Activated naive CD4-positive, alpha-beta T cell treated with anti-CD3 and anti-CD28 coated beads, Interleukin-2, amount 50 U/mL, for 72 hours (primary cell): ENCODE results near the gene CCDC171. TPM values are rescaled to one million over a fixed set of nuclear protein-coding genes. Genes with fewer than 3 reads are reported as not detected.
"Not testable (repeated sequence)": the region's sequence is repeated elsewhere in the genome, so short reads cannot be mapped to it uniquely, and the experiment has no call there.

Experiments used
- ATAC-seq, 2 donors: fragments of 150-1000 bp; cut with Tn5 transposase; 2 replicates each; pipeline ENCODE4 v1.10.0; 2021; ENCODE audit warnings: mild to moderate bottlenecking in 2 of 2, moderate library complexity in 2 of 2
- DNase-seq, 2 donors: peaks; one replicate each; pipeline ENCODE4 v3.0.0; 2021 to 2022; ENCODE audit warnings: low spot score in 2 of 2
- H3K27ac Mint-ChIP-seq, 2 donors: one replicate each; pipeline ENCODE4 v1.8.0; 2022; ENCODE audit warnings: mild to moderate bottlenecking in 2 of 2, mixed read lengths in 2 of 2
- H3K36me3 Mint-ChIP-seq, 2 donors: one replicate each; pipeline ENCODE4 v1.8.0; 2022; ENCODE audit warnings: mixed read lengths in 2 of 2
- H3K9me3 Mint-ChIP-seq, 2 donors: one replicate each; pipeline ENCODE4 v1.8.0; 2022; ENCODE audit warnings: mixed read lengths in 2 of 2
- total RNA-seq, 2 donors: library from RNA; stranded (reverse); gene quantifications; one replicate each; pipeline ENCODE4 v1.2.3, GENCODE V29; 2022

The CCDC171 gene
- total RNA-seq, 2 donors from 2014 or later = 4.1 to 5.8 TPM

- Mint-ChIP-seq H3K36me3 (no peaks in the 10 kb centered on the region), H3K27ac (no peak overlapping the region), H3K9me3 (no peaks in the 10 kb centered on the region)
- ATAC-seq = no peak
- DNase-seq = no peak
Measured at GRCh38 chr9:15764131-15764530, 211.3 kb downstream of the CCDC171 start.

- no peaks in the 10 kb centered on the region for H3K36me3 Mint-ChIP-seq
- DNase-seq = no peak
- no peak overlapping the region for H3K27ac Mint-ChIP-seq
- no peak for ATAC-seq
- no peaks in the 10 kb centered on the region for H3K9me3 Mint-ChIP-seq
Measured at GRCh38 chr9:15769547-15769946, 216.7 kb downstream of the CCDC171 start.

GRCh38 chr9:15778861-15779260 is 226.0 kb downstream of the CCDC171 start:
- no peak for ATAC-seq
- DNase-seq = no peak
- Mint-ChIP-seq H3K27ac (no peak overlapping the region), H3K36me3 (no peaks in the 10 kb centered on the region), H3K9me3 (no peaks in the 10 kb centered on the region)

GRCh38 chr9:15782106-15782505 is 229.3 kb downstream of the CCDC171 start:
- no peak overlapping the region for H3K27ac Mint-ChIP-seq
- DNase-seq = no peak
- no peak for ATAC-seq
- no peaks in the 10 kb centered on the region for H3K36me3 Mint-ChIP-seq
- H3K9me3 Mint-ChIP-seq = no peaks in the 10 kb centered on the region

GRCh38 chr9:15785584-15785983 is 232.7 kb downstream of the CCDC171 start:
- no peak for DNase-seq
- Mint-ChIP-seq H3K9me3 (no peaks in the 10 kb centered on the region), H3K36me3 (no peaks in the 10 kb centered on the region), H3K27ac (no peak overlapping the region)
- peak in 1 of 2 donors; percentile 61 for ATAC-seq

- Mint-ChIP-seq H3K36me3 (no peaks in the 10 kb centered on the region), H3K9me3 (no peaks in the 10 kb centered on the region), H3K27ac (no peak overlapping the region)
- DNase-seq (no peak), ATAC-seq (no peak)
Measured at GRCh38 chr9:15786616-15787015, 233.8 kb downstream of the CCDC171 start.

GRCh38 chr9:15810219-15810899 is 257.5 kb downstream of the CCDC171 start:
- not testable (repeated sequence) for H3K27ac Mint-ChIP-seq, ATAC-seq, DNase-seq
- Mint-ChIP-seq H3K9me3 (peaks cover 18 to 20% of the 10 kb centered on the region in 2 donors), H3K36me3 (peaks cover 0 to 20% of the 10 kb centered on the region in 2 donors)

- no peak for ATAC-seq
- H3K36me3 Mint-ChIP-seq = peaks cover 0 to 15% of the 10 kb centered on the region in 2 donors
- DNase-seq = no peak
- no peak overlapping the region for H3K27ac Mint-ChIP-seq
- peaks cover 4 to 5% of the 10 kb centered on the region in 2 donors for H3K9me3 Mint-ChIP-seq
Measured at GRCh38 chr9:15813076-15813475, 260.2 kb downstream of the CCDC171 start.

GRCh38 chr9:15824310-15824709 is 271.5 kb downstream of the CCDC171 start:
- ATAC-seq (no peak), DNase-seq (no peak)
- H3K36me3 Mint-ChIP-seq = no peaks in the 10 kb centered on the region
- no peaks in the 10 kb centered on the region for H3K9me3 Mint-ChIP-seq
- no peak overlapping the region for H3K27ac Mint-ChIP-seq

GRCh38 chr9:15831384-15831783 is 278.5 kb downstream of the CCDC171 start:
- DNase-seq = no peak
- Mint-ChIP-seq H3K27ac (no peak overlapping the region), H3K9me3 (no peaks in the 10 kb centered on the region), H3K36me3 (no peaks in the 10 kb centered on the region)
- ATAC-seq = no peak

- H3K27ac Mint-ChIP-seq = no peak overlapping the region
- ATAC-seq (no peak), DNase-seq (no peak)
- H3K36me3 Mint-ChIP-seq = no peaks in the 10 kb centered on the region
- H3K9me3 Mint-ChIP-seq = no peaks in the 10 kb centered on the region
Measured at GRCh38 chr9:15834541-15834940, 281.7 kb downstream of the CCDC171 start.

GRCh38 chr9:15837079-15837679 is 284.3 kb downstream of the CCDC171 start:
- H3K36me3 Mint-ChIP-seq = no peaks in the 10 kb centered on the region
- no peak overlapping the region for H3K27ac Mint-ChIP-seq
- DNase-seq = peak in 1 of 2 donors; percentile 39
- no peaks in the 10 kb centered on the region for H3K9me3 Mint-ChIP-seq
- peak in 1 of 2 donors; percentile 58 for ATAC-seq

GRCh38 chr9:15842051-15842450 is 289.2 kb downstream of the CCDC171 start:
- Mint-ChIP-seq H3K36me3 (no peaks in the 10 kb centered on the region), H3K27ac (no peak overlapping the region), H3K9me3 (no peaks in the 10 kb centered on the region)
- ATAC-seq (no peak), DNase-seq (no peak)

GRCh38 chr9:15843316-15843715 is 290.5 kb downstream of the CCDC171 start:
- Mint-ChIP-seq H3K9me3 (no peaks in the 10 kb centered on the region), H3K36me3 (no peaks in the 10 kb centered on the region), H3K27ac (no peak overlapping the region)
- ATAC-seq (no peak), DNase-seq (no peak)

- Mint-ChIP-seq H3K27ac (no peak overlapping the region), H3K9me3 (no peaks in the 10 kb centered on the region), H3K36me3 (no peaks in the 10 kb centered on the region)
- ATAC-seq = no peak
- no peak for DNase-seq
Measured at GRCh38 chr9:15843931-15844330, 291.1 kb downstream of the CCDC171 start.

- Mint-ChIP-seq H3K27ac (no peak overlapping the region), H3K36me3 (no peaks in the 10 kb centered on the region), H3K9me3 (no peaks in the 10 kb centered on the region)
- DNase-seq = no peak
- no peak for ATAC-seq
Measured at GRCh38 chr9:15846611-15847010, 293.8 kb downstream of the CCDC171 start.

- ATAC-seq (no peak), DNase-seq (no peak)
- Mint-ChIP-seq H3K9me3 (no peaks in the 10 kb centered on the region), H3K36me3 (no peaks in the 10 kb centered on the region), H3K27ac (no peak overlapping the region)
Measured at GRCh38 chr9:15849871-15850270, 297.0 kb downstream of the CCDC171 start.

- H3K9me3 Mint-ChIP-seq = no peaks in the 10 kb centered on the region
- H3K36me3 Mint-ChIP-seq = no peaks in the 10 kb centered on the region
- ATAC-seq (no peak), DNase-seq (no peak)
- H3K27ac Mint-ChIP-seq = no peak overlapping the region
Measured at GRCh38 chr9:15851766-15852165, 298.9 kb downstream of the CCDC171 start.
